NB4 (cell line): ENCODE measurements around the gene CEPT1.

Source experiments
- POLR2A ChIP-seq: IDR thresholded peaks from 2 replicates; pipeline ENCODE4 v1.6.1; 2011; ENCODE audit warnings: mild to moderate bottlenecking; ENCODE audit not compliant: insufficient read length; ENCODE audit errors: extremely low read depth
- TF ChIP-seq, protein P1 (sequence below): IDR thresholded peaks from one replicate; pipeline ENCODE4 v1.5.1; 2012; ENCODE audit warnings: low read depth, low read length
- TF ChIP-seq, protein P2 (sequence below): IDR thresholded peaks from 2 replicates; pipeline ENCODE4 v1.6.1; 2011; ENCODE audit warnings: low read depth, low read length

DNA sequence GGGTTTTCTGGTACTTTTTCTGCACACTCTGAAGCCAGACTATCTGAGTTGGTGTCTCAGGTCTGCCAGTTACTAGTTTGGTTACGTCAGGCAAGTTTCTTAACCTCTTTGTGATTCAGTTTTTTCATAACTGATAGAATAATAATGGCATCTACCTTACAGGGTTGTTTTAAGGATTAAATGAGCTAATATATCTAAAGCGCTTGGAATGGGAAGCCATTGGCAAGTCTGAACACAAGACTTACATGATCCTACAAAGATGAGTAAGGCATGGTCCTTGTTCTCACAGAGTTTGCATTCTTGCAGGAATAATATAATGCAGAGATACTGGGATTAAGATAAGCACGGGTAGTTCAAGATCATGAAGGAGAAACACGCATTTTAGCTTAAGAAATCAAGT, 69.6 kb downstream of the CEPT1 start:
- TF ChIP-seq, protein P1, sequence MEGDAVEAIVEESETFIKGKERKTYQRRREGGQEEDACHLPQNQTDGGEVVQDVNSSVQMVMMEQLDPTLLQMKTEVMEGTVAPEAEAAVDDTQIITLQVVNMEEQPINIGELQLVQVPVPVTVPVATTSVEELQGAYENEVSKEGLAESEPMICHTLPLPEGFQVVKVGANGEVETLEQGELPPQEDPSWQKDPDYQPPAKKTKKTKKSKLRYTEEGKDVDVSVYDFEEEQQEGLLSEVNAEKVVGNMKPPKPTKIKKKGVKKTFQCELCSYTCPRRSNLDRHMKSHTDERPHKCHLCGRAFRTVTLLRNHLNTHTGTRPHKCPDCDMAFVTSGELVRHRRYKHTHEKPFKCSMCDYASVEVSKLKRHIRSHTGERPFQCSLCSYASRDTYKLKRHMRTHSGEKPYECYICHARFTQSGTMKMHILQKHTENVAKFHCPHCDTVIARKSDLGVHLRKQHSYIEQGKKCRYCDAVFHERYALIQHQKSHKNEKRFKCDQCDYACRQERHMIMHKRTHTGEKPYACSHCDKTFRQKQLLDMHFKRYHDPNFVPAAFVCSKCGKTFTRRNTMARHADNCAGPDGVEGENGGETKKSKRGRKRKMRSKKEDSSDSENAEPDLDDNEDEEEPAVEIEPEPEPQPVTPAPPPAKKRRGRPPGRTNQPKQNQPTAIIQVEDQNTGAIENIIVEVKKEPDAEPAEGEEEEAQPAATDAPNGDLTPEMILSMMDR, result no peak
- TF ChIP-seq, protein P2, sequence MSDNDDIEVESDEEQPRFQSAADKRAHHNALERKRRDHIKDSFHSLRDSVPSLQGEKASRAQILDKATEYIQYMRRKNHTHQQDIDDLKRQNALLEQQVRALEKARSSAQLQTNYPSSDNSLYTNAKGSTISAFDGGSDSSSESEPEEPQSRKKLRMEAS, result no peak
- TF ChIP-seq POLR2A, result no peak
